GM21423 (cell line): ENCODE results near the gene C1orf167.

Experiments used
- ATAC-seq: cut with Tn5 transposase; IDR thresholded peaks from one replicate; pipeline ENCODE4 v1.9.1; 2021; ENCODE audit warnings: mild to moderate bottlenecking, moderate library complexity; ENCODE audit not compliant: unreplicated experiment

The C1orf167 gene

GRCh38 chr1:11782127-11782708 lies 20.2 kb downstream of the C1orf167 start:
- no peak for ATAC-seq

- no peak for ATAC-seq
Measured at GRCh38 chr1:11783556-11783955, 21.6 kb downstream of the C1orf167 start.

GRCh38 chr1:11784256-11784992 lies 22.4 kb downstream of the C1orf167 start:
- no peak for ATAC-seq

GRCh38 chr1:11784993-11785769 lies 23.2 kb downstream of the C1orf167 start:
- ATAC-seq, result no peak

GRCh38 chr1:11786168-11786567 lies 24.2 kb downstream of the C1orf167 start:
- ATAC-seq, result no peak

- no peak for ATAC-seq
Measured at GRCh38 chr1:11787251-11787803, 25.3 kb downstream of the C1orf167 start.

- no peak for ATAC-seq
Measured at GRCh38 chr1:11787804-11788436, 25.9 kb downstream of the C1orf167 start.

GRCh38 chr1:11788549-11789053 lies 26.6 kb downstream of the C1orf167 start:
- no peak for ATAC-seq

GRCh38 chr1:11789126-11790067 lies 27.4 kb downstream of the C1orf167 start:
- no peak for ATAC-seq

- ATAC-seq, result no peak
Measured at GRCh38 chr1:11790101-11790879, 28.3 kb downstream of the C1orf167 start.

GRCh38 chr1:11790880-11791715 lies 29.1 kb downstream of the C1orf167 start:
- ATAC-seq, result no peak

- ATAC-seq, result no peak
Measured at GRCh38 chr1:11792106-11792505, 30.1 kb downstream of the C1orf167 start.

GRCh38 chr1:11793819-11794218 lies 31.8 kb downstream of the C1orf167 start:
- no peak for ATAC-seq

- no peak for ATAC-seq
Measured at GRCh38 chr1:11794446-11795237, 32.6 kb downstream of the C1orf167 start.

- no peak for ATAC-seq
Measured at GRCh38 chr1:11795238-11795890, 33.4 kb downstream of the C1orf167 start.

- ATAC-seq, result no peak
Measured at GRCh38 chr1:11796036-11796828, 34.2 kb downstream of the C1orf167 start.
